Vein endothelial cell (primary cell): ENCODE data around the gene TNPO2. TPM values are rescaled to one million over a fixed set of nuclear protein-coding genes. Genes with fewer than 3 reads are reported as not detected.

Experiments
- small RNA-seq: library from RNA; depleted of rRNA; stranded (forward); fragments of <200 nt; gene quantifications from one replicate; pipeline ENCODE3, GENCODE V24; 2012
- total RNA-seq: library from RNA; depleted of rRNA; stranded (reverse); fragments of >200 nt; gene quantifications from 2 replicates; pipeline ENCODE4 v1.2.3, GENCODE V29; 2012

The TNPO2 gene
- total RNA-seq: 55.5 and 61.4 TPM in 2 replicates

GRCh38 chr19:12723641-12724426 lies at the start of gene TNPO2:
TSS of gene TNPO2 (minus strand) at chr19:12723932. CDS start at chr19:12720977, 2,955 bp downstream.

GRCh38 chr19:12751635-12752034 lies 27.9 kb upstream of the TNPO2 start, which contains the start of gene BEST2:
TSS of gene BEST2 (plus strand) at chr19:12751791. CDS start at chr19:12752593, 802 bp downstream.

GRCh38 chr19:12736995-12737834 lies 13.5 kb upstream of the TNPO2 start, which contains the start of gene GET3:
TSS of gene GET3 (plus strand) at chr19:12737497. CDS start at chr19:12737506, 9 bp downstream.

GRCh38 chr19:12696366-12697335 lies 27.1 kb downstream of the TNPO2 start, which contains the start of gene FBXW9:
TSS of gene FBXW9 (minus strand) at chr19:12696631. CDS start at chr19:12696581, 50 bp downstream.

GRCh38 chr19:12687496-12688196 lies 36.1 kb downstream of the TNPO2 start, which contains the start of gene GNG14:
TSS of gene GNG14 (plus strand) at chr19:12687998. CDS start at chr19:12688049, 51 bp downstream.

GRCh38 chr19:12681074-12681987 lies 42.4 kb downstream of the TNPO2 start, which contains the start of gene DHPS:
TSS of gene DHPS (minus strand) at chr19:12681880. CDS start at chr19:12681766, 114 bp downstream.

GRCh38 chr19:12666265-12667048 lies 57.3 kb downstream of the TNPO2 start, which contains the start of the genes MAN2B1 and WDR83:
TSS of gene MAN2B1 (minus strand) at chr19:12666742. CDS start at chr19:12666701, 41 bp downstream.
TSS of gene WDR83 (plus strand) at chr19:12666807. CDS start at chr19:12669791, 2,984 bp downstream.

Small RNA genes lying within 50 kb of the gene (small RNA-seq; reads per million reads assigned to genes)
- gene SNORD41: 12.4 reads per million, percentile 96 among the genes with 10 or more reads in this experiment

Other genes starting within 250 kb of the TNPO2 start
- gene ZNF709, start 239.1 kb downstream of the TNPO2 start, total RNA-seq: 2.3 and 3.6 TPM in 2 replicates
- gene ZNF564, start 172.4 kb downstream of the TNPO2 start, total RNA-seq: 5.9 and 6.9 TPM in 2 replicates
- 7.2 and 9.9 TPM in 2 replicates for gene ZNF490, start 113.1 kb downstream of the TNPO2 start, total RNA-seq
- 18.3 and 20.6 TPM in 2 replicates for gene ZNF791, start 113.0 kb downstream of the TNPO2 start, total RNA-seq
- 51.2 and 53.2 TPM in 2 replicates for gene MAN2B1, start 57.2 kb downstream of the TNPO2 start, total RNA-seq
- 4.9 and 8.8 TPM in 2 replicates for gene WDR83, start 57.1 kb downstream of the TNPO2 start, total RNA-seq
- gene DHPS, start 42.1 kb downstream of the TNPO2 start, total RNA-seq: 52.6 and 53.0 TPM in 2 replicates
- gene GNG14, start 35.9 kb downstream of the TNPO2 start, total RNA-seq: not detected in 2 replicates
- 16.5 and 21.9 TPM in 2 replicates for gene FBXW9, start 27.3 kb downstream of the TNPO2 start, total RNA-seq
- 169 and 191 TPM in 2 replicates for gene TRIR, start 10.8 kb upstream of the TNPO2 start, total RNA-seq
- 89.2 and 91.0 TPM in 2 replicates for gene GET3, start 13.6 kb upstream of the TNPO2 start, total RNA-seq
- not detected in 2 replicates for gene BEST2, start 27.9 kb upstream of the TNPO2 start, total RNA-seq
- 9.0 and 9.5 TPM in 2 replicates for gene HOOK2, start 51.6 kb upstream of the TNPO2 start, total RNA-seq
- 57.4 and 78.7 TPM in 2 replicates for gene JUNB, start 67.6 kb upstream of the TNPO2 start, total RNA-seq
- gene PRDX2, start 77.9 kb upstream of the TNPO2 start, total RNA-seq: 221 and 264 TPM in 2 replicates
- not detected in 2 replicates for gene THSD8, start 78.1 kb upstream of the TNPO2 start, total RNA-seq
- 19.5 and 25.5 TPM in 2 replicates for gene RNASEH2A, start 82.7 kb upstream of the TNPO2 start, total RNA-seq
- not detected in 2 replicates for gene RTBDN, start 110.6 kb upstream of the TNPO2 start, total RNA-seq
- 0.29 and 0.33 TPM in 2 replicates for gene MAST1, start 114.6 kb upstream of the TNPO2 start, total RNA-seq
- 16.8 and 20.9 TPM in 2 replicates for gene DNASE2, start 157.5 kb upstream of the TNPO2 start, total RNA-seq
- not detected in 2 replicates for gene KLF1, start 163.3 kb upstream of the TNPO2 start, total RNA-seq
- 30.1 and 33.7 TPM in 2 replicates for gene GCDH, start 167.2 kb upstream of the TNPO2 start, total RNA-seq
- not detected in 2 replicates for gene SYCE2, start 195.4 kb upstream of the TNPO2 start, total RNA-seq
- 74.1 and 78.0 TPM in 2 replicates for gene FARSA, start 209.8 kb upstream of the TNPO2 start, total RNA-seq
- gene CALR, start 214.7 kb upstream of the TNPO2 start, total RNA-seq: 2,084 and 2,158 TPM in 2 replicates
- gene RAD23A, start 221.9 kb upstream of the TNPO2 start, total RNA-seq: 94.9 and 104 TPM in 2 replicates
- gene GADD45GIP1, start 233.3 kb upstream of the TNPO2 start, total RNA-seq: 20.9 and 21.0 TPM in 2 replicates
- not detected in 2 replicates for gene DAND5, start 245.6 kb upstream of the TNPO2 start, total RNA-seq